Inflammatory macrophage treated with lipopolysaccharide for 1 hour (primary cell): ENCODE measurements around the gene OR1D5.
A peak's percentile ranks its signal among the peaks of the same experiment; 100 is the strongest.
"Not testable (repeated sequence)": the region's sequence is repeated elsewhere in the genome, so short reads cannot be mapped to it uniquely, and the experiment has no call there.

ENCODE experiments used
- DNase-seq, 2 donors: peaks; one replicate each; pipeline ENCODE4 v3.0.0-alpha.2; 2020 to 2022

The OR1D5 gene

DNA sequence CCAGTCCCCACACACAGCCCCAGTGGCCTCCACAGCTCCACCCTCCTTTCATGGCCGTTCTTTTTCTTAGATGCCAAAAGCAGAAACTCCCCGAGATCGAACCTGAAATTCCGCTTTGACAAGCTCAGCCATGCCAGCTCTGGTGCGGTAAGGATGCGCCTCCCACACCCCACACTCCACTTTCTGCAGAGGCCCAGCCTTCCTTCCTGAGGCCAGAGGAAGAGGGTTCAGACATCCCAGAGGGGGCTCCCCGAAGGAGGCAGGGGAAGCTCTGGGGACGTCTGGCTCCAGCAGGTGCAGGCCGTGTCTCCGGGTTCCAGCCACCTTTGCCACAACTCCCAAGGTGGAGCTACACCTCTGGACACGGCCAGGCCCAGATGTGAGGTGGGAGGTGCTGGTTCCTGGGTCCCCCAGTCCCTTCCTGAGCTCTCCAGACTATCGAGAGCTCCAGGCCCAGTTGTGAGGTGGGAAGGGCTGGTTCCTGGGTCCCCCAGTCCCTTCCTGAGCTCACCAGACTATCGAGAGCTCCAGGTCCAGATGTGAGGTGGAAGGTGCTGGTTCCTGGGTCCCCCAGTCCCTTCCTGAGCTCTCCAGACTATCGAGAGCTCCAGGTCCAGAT is 32.4 kb downstream of the OR1D5 start:
- not testable (repeated sequence) for DNase-seq

GRCh38 chr17:3030096-3030495 is 33.3 kb downstream of the OR1D5 start:
- peak; percentile 33 to 59 for DNase-seq

- DNase-seq, result no peak
Measured at GRCh38 chr17:3029213-3029913, 34.0 kb downstream of the OR1D5 start.

GRCh38 chr17:3027786-3028532 is 35.4 kb downstream of the OR1D5 start:
- DNase-seq, result no peak

- no peak for DNase-seq
Measured at GRCh38 chr17:3026856-3027751, 36.3 kb downstream of the OR1D5 start.

DNA sequence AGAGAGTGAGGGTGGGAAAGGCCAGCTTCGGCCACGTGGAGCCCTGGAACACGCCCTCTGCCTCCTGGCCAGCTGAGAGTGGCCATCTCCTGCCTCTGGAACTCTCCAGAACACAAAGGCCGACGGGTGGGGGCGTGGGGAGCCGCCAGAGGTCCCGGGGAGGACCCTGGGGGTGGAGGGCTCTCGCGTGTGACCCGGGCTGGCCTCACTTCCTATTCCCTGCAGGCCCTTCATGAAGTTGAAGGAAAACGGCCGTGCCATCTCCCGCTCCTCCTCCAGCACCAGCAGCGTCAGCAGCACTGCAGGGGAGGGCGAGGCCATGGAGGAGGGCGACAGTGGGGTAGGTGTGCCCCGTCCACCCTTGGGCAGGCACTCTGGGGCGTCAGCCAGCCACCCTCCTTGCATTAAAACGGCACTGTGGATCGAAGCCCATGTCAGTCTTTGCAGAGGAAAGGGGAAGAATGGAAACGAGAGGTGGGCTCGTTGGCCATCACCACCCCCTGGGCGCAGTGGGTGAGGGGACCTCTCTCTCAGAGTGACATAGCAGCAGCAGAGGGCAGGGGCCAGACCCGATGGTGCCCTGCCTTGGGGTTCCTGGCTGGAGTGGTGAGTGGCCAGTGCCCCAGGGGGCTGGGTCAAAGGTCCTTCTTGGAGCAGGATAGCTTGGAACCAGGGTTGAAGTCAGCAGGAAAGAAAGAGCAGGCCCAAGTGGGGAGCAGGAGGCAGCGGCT is 37.1 kb downstream of the OR1D5 start:
- no peak for DNase-seq

GRCh38 chr17:3025421-3026124 is 37.8 kb downstream of the OR1D5 start:
- DNase-seq, result no peak

- no peak for DNase-seq
Measured at GRCh38 chr17:3024346-3024745, 39.1 kb downstream of the OR1D5 start.

DNA sequence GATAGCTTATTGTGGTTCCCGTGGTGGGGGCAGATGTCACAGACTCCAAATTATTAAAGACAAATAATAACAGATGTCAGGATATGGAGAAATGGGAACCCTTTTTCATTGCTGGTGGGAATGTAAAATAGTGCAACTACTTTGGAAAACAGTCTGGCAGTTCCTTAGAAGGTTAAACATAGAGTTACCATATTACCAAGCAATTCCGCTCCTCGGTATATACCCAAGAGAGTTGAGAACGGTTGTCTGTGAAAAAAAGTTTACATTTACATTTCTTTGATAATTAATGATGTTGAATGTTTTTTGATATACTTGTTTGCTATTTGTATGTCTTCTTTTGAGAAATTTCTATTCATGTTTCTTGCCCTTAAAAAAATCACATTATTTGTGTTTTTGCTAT is 41.2 kb downstream of the OR1D5 start:
- no peak for DNase-seq

DNA sequence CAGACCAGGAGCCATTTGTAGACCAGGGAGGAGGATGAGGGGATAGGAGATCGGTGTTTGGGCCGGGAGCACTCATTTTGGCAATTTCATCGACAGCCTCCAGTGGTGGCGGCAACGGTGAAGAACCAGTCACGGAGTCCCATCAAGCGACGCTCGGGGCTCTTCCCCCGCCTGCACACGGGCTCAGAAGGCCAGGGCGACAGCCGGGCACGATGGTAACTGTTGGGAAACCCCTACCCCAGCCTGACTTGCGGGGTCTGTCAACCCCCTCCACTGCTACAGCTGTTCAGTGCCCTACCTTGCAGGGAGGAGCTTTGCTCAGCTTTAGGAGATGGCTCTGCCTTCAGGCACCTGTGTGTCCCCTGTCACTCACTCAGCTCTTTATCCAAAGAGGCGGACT is 43.0 kb downstream of the OR1D5 start:
- no peak for DNase-seq

- no peak for DNase-seq
Measured at GRCh38 chr17:3019761-3020160, 43.6 kb downstream of the OR1D5 start.

- DNase-seq, result no peak
Measured at GRCh38 chr17:3017936-3018335, 45.5 kb downstream of the OR1D5 start.

DNA sequence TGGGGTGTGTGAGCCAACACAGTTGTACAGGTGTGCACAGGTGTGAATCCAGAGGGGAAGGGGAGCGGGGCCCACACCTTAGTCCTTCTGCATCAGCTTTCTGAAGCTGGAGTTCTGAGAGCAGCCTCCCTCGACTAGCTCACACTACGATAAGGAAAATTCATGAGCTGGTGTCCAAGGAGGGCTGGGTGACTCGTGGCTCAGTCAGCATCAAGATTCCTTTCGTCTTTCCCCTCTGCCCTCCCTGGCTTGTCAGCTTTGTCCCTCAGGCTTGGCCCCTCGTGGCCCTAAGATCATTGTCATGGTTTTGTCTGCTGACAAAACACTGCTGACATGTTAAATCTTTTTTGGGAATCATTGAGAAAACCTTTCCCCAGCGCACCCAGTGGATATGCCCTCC is 47.5 kb downstream of the OR1D5 start:
- DNase-seq, result no peak

DNA sequence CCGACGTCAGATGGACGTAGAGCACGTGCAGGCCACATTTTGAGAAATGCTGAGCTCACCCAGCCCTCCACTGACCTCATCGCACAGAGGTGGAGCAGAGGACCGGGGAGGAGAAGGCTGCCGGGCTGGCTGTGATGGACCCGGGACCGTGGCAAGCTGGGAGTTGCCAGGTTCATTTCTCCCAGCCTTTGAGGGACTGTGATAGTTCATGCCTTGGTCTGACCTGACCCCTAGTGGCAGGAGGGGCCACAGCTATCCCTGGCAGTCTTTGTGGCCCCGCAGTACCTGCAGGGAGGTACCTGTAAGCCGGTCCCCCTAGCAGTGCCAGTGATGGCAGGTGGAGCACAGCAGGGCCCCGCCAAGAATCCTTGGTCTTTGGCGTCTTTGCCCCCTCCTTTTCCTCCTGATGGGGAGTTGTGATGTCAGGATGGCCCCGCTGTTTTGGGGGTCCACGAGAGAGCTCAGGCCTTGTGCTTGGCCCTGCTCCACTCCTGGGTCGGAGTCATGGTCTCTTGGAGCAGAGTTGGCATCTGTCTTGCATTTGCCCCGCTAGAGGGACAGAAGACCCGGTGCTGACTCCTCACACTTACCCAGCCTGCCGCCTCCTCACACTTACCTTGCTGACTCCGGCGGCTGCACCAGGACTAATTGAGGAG is 50.4 kb downstream of the OR1D5 start:
- peak in 1 of 2 donors; percentile 51 for DNase-seq
